ENCODE measurements around the gene ADCY10.
A peak's percentile ranks its signal among the peaks of the same experiment; 100 is the strongest.

Gene ADCY10

GRCh38 chr1:167805041-167805556, 108.8 kb downstream of the ADCY10 start:
- Histone ChIP-seq H3K79me2 (ENCODE audit: low read length) (no peaks in the 10 kb centered on the region), H4K20me1 (ENCODE audit: insufficient read depth, low read length) (no peaks in the 10 kb centered on the region), H2AFZ (ENCODE audit: low read depth, low read length) (no peak overlapping the region), H3K9me3 (ENCODE audit: insufficient read depth, low read length) (no peaks in the 10 kb centered on the region), H3K4me1 (ENCODE audit: low read length) (peaks cover 21% of the 10 kb centered on the region), H3K9ac (ENCODE audit: low read length) (no peak overlapping the region), H3K27ac (ENCODE audit: low read length) (no peak overlapping the region), H3K36me3 (replicated peaks; ENCODE audit: low read depth, low read length) (no peaks in the 10 kb centered on the region), H3K27me3 (ENCODE audit: low read depth, low read length) (no peaks in the 10 kb centered on the region), H3K4me2 (ENCODE audit: low read length) (no peak overlapping the region), H3K4me3 (ENCODE audit: low read length) (no peak overlapping the region)
- TF ChIP-seq EZH2phosphoT487 (IDR thresholded peaks at IDR 0.05; ENCODE audit: low read depth) (no peak), CTCF (IDR thresholded peaks at IDR 0.05; ENCODE audit: low read depth, low read length) (no peak)

DNA sequence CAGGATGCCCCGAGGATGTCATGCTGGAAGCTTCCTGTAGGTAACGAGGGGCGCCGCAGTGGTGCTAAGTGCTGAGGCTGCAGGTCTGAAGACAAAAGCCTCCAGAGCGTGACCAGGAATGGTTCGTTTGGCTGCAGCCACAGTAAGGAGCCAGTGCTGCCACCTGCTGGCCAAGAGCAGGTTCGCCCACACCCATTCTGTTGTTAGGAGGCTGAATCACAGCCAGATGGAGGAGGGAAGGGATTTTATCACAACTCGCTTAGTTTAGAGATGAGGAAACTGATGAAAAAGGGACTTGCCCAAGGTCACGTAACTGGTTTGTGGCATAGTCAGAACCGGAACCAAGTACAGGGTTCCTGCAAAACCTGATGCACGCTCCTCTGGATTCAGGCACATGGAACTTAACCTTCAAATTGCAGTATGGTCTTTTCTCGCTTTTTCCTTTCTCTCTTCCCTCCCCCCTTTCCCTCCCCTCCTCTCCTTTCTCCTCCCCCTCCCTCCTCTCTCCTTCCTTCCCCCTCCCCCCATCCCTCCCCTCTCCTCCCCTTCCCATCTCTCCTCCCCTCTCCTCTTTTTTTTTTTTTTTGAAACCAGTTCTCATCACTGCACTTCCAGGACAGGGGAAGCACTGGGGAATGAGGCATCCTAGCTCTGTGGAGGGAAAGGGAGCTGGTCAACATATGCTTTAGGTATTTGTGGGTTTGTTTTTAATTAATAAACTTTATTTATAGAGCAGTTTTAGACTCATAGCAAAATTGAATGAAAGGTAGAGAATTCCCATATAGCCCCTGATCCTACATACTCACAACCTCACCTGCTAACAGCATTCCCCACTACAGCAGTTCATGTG, 110.4 kb downstream of the ADCY10 start:
- Histone ChIP-seq H4K20me1 (ENCODE audit: insufficient read depth, low read length) (no peaks in the 10 kb centered on the region), H3K4me1 (ENCODE audit: low read length) (peaks cover 21% of the 10 kb centered on the region), H3K27me3 (ENCODE audit: low read depth, low read length) (no peaks in the 10 kb centered on the region), H3K79me2 (ENCODE audit: low read length) (no peaks in the 10 kb centered on the region), H3K27ac (ENCODE audit: low read length) (no peak overlapping the region), H3K4me3 (ENCODE audit: low read length) (peak overlapping the region; percentile 68), H3K36me3 (replicated peaks; ENCODE audit: low read depth, low read length) (no peaks in the 10 kb centered on the region), H3K4me2 (ENCODE audit: low read length) (peak overlapping the region; percentile 85), H3K9me3 (ENCODE audit: insufficient read depth, low read length) (no peaks in the 10 kb centered on the region), H3K9ac (ENCODE audit: low read length) (peak overlapping the region; percentile 36; the same call in 1 of the 2 replicates), H2AFZ (ENCODE audit: low read depth, low read length) (peak overlapping the region; percentile 67; the same call in 1 of the 2 replicates)
- TF ChIP-seq EZH2phosphoT487 (IDR thresholded peaks at IDR 0.05; ENCODE audit: low read depth) (no peak), CTCF (IDR thresholded peaks at IDR 0.05; ENCODE audit: low read depth, low read length) (peak; percentile 98)

- no peak overlapping the region for H3K27ac ChIP-seq (ENCODE audit: low read length)
- no peak overlapping the region for H3K4me3 ChIP-seq (ENCODE audit: low read length)
- H3K9ac ChIP-seq (ENCODE audit: low read length), result no peak overlapping the region
- TF ChIP-seq CTCF (IDR thresholded peaks at IDR 0.05; ENCODE audit: low read depth, low read length) (no peak), EZH2phosphoT487 (IDR thresholded peaks at IDR 0.05; ENCODE audit: low read depth) (no peak)
- peaks cover 21% of the 10 kb centered on the region for H3K4me1 ChIP-seq (ENCODE audit: low read length)
- no peaks in the 10 kb centered on the region for H3K79me2 ChIP-seq (ENCODE audit: low read length)
- no peaks in the 10 kb centered on the region for H3K9me3 ChIP-seq (ENCODE audit: insufficient read depth, low read length)
- H3K27me3 ChIP-seq (ENCODE audit: low read depth, low read length), result no peaks in the 10 kb centered on the region
- no peak overlapping the region for H3K4me2 ChIP-seq (ENCODE audit: low read length)
- no peaks in the 10 kb centered on the region for H3K36me3 ChIP-seq (replicated peaks; ENCODE audit: low read depth, low read length)
- no peaks in the 10 kb centered on the region for H4K20me1 ChIP-seq (ENCODE audit: insufficient read depth, low read length)
- H2AFZ ChIP-seq (ENCODE audit: low read depth, low read length), result no peak overlapping the region
These were observed 111.7 kb downstream of the ADCY10 start for GRCh38 chr1:167802235-167802634.

DNA sequence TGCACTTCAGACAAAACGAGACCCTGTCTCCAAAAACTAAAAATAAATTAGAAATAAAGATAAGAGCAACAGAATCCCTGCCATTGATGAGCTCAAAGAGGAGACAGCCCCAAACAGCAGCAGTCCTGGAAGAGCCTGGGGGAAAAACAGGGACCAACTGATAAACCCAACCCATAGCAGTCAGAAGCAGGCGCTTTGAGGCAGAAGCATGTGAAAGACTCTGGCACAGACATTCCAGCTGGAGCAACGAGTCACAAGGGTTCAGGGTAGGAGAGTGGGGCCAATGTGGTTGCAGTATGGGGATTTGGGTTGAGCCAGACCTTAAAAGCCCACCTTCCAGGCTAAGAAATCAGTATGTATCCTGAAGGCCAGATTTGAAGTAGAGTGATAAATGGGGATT, 113.7 kb downstream of the ADCY10 start:
- Histone ChIP-seq H3K36me3 (replicated peaks; ENCODE audit: low read depth, low read length) (no peaks in the 10 kb centered on the region), H3K79me2 (ENCODE audit: low read length) (no peaks in the 10 kb centered on the region), H2AFZ (ENCODE audit: low read depth, low read length) (no peak overlapping the region), H3K9me3 (ENCODE audit: insufficient read depth, low read length) (no peaks in the 10 kb centered on the region), H3K27ac (ENCODE audit: low read length) (no peak overlapping the region), H3K9ac (ENCODE audit: low read length) (no peak overlapping the region), H3K4me3 (ENCODE audit: low read length) (no peak overlapping the region), H3K4me2 (ENCODE audit: low read length) (no peak overlapping the region), H3K27me3 (ENCODE audit: low read depth, low read length) (no peaks in the 10 kb centered on the region), H4K20me1 (ENCODE audit: insufficient read depth, low read length) (no peaks in the 10 kb centered on the region), H3K4me1 (ENCODE audit: low read length) (peaks cover 21% of the 10 kb centered on the region)
- TF ChIP-seq EZH2phosphoT487 (IDR thresholded peaks at IDR 0.05; ENCODE audit: low read depth), result no peak
- TF ChIP-seq CTCF (IDR thresholded peaks at IDR 0.05; ENCODE audit: low read depth, low read length), result no peak

Data from OCI-LY3 (cell line).